Stimulated activated CD8-positive, alpha-beta memory T cell treated with anti-CD3 and anti-CD28 coated beads, Interleukin-4, amount 100 ng/mL, for 48 hours (primary cell): ENCODE results near the gene ZFAND2A.
"Not testable (repeated sequence)": the region's sequence is repeated elsewhere in the genome, so short reads cannot be mapped to it uniquely, and the experiment has no call there.

Experiments
- DNase-seq: peaks from one replicate; pipeline ENCODE4 v3.0.0-alpha.2; 2020

The ZFAND2A gene, protein sequence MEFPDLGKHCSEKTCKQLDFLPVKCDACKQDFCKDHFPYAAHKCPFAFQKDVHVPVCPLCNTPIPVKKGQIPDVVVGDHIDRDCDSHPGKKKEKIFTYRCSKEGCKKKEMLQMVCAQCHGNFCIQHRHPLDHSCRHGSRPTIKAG

DNA sequence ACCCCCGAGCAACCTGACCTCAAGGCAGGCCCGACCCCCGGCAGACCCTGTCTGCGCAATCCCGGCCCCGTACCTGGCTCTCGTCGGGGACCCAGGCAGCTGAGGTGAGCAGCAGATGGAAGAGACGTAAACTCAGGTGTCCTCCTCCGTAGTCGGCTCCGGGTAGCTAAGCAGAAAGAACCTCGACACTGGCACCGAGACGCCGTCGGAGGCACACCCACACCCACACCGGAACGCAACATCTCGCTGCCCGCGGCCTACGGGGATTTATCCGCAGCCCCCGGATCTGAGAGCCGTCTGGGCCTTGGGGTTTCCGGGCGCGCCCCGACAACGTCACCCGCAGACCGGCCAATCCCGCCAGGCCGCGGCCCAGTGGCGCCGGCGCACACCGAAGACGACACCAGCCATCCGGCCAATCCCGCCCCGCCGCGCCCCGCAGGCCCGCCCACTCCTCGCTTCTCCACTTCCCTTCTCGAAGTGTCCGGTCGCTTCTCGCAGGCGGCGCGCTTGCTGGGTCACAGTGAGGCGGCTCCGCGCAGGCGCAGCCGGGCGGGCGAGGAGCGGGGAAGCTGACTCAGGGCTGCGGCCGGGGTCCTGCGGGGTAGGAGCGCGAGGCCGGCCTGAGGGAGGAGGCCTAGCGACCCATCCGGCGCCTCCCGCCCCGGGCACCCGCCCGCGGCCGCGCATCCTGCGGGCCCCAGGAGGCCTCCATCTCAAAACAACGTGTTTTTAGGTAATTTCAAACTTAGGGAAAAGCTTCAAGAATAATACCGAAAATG lies at the start of gene ZFAND2A:
ZFAND2A (minus strand) TSS at position 306 of the 779 bp plus-strand sequence. CDS start 1,984 bp downstream, outside the sequence.
- peak; percentile 100 for DNase-seq

- no peak for DNase-seq
Measured at GRCh38 chr7:1209097-1209496, 49.1 kb upstream of the ZFAND2A start.

GRCh38 chr7:1205742-1206141 lies 45.7 kb upstream of the ZFAND2A start:
- DNase-seq = not testable (repeated sequence)

DNA sequence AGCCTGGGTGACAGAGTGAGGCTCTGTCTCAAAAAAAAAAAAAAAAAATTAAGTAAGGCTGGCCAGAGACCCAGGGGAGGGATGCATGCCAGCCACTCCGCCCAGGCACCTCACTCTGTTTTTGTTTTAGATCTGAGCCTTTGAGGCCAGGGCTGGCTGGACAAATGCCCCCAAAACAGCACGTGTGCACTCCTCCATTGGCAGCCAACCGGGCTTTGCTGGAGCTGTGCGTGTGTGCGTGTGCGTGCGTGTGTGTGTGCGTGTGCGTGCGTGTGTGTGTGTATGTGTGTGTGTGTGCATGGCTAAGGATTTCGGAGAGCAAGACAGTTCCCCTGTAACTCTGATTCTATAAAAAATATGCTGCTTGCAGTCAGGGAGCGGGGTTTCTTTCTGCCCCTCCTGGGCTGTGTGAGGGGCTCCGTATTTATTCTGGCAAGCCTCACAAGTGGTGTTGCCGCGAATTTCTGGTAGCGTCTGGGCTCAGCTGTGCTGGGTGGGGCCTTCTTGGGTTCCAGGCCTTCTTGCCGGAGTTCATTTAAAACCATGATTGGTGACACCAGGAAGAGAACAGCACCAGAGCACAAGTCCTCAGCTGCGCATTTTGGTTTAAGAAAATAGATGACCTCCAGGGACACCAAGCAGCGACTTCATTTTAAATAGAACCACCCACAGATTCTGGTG lies 44.6 kb upstream of the ZFAND2A start:
- no peak for DNase-seq

- DNase-seq = not testable (repeated sequence)
Measured at GRCh38 chr7:1202914-1203313, 42.9 kb upstream of the ZFAND2A start.

GRCh38 chr7:1201916-1202315 lies 41.9 kb upstream of the ZFAND2A start:
- no peak for DNase-seq

GRCh38 chr7:1200045-1200444 lies 40.0 kb upstream of the ZFAND2A start:
- DNase-seq = no peak

- no peak for DNase-seq
Measured at GRCh38 chr7:1197997-1198625, 38.1 kb upstream of the ZFAND2A start.

DNA sequence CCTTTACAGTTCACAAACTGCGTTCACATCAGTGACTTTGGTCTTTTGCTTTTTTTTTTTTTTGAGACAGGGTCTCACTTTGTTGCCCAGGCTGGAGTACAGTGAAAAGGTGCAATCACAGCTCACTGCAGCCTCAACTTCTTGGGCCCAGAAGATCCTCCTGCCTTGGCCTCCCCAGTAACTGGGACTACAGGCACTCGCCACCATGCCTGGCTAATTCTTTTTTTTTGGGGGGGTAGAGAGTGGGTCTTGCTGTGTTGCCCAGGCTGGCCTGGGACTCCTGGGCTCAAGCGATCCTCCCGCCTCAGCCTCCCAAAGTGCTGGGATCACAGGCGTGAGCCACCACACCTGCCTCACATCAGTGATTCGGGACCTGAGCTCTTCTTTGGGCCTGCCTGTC lies 37.0 kb upstream of the ZFAND2A start:
- no peak for DNase-seq

GRCh38 chr7:1196441-1196840 lies 36.4 kb upstream of the ZFAND2A start:
- not testable (repeated sequence) for DNase-seq

DNA sequence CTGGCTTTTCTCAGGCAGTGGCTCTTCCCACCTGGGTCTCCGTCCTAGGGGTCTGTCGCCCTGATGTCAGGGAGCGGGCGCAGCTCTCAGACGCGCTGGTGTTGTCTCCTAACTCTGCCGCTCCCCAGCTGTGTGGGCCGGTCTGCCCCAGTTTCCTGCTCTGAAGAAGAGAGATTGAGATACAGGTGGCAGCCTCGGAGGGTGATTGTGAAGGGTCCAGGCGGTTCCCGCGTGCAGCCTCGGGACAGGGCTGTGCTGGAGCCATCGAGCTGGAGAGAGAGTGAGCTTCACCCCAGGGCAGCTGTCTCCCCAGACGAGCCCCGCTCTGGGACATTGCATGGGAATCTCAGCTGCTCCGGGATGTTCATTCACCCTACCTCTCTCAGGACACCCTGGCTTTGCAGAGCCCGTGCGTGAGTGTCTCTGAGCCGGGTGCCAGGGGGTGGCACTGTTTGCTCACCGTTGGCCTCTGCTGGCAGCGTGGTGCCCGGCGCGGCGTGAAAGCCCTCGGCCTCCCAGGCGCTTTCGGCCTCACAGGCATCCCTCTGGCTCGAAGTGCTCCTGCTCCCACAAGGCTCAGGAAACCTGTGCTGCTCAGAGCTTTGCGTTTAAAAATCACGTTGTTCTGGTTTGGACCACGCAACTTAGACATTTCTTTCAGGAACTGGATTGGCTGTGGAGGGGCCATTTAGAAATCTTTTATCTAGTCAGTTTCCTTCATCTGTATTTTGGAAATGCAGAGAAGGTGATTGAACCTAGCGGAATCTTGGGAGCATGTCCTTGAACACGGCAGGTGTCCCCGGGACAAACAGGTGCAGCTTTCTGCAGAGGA lies 33.8 kb upstream of the ZFAND2A start:
- DNase-seq = peak; percentile 57

DNA sequence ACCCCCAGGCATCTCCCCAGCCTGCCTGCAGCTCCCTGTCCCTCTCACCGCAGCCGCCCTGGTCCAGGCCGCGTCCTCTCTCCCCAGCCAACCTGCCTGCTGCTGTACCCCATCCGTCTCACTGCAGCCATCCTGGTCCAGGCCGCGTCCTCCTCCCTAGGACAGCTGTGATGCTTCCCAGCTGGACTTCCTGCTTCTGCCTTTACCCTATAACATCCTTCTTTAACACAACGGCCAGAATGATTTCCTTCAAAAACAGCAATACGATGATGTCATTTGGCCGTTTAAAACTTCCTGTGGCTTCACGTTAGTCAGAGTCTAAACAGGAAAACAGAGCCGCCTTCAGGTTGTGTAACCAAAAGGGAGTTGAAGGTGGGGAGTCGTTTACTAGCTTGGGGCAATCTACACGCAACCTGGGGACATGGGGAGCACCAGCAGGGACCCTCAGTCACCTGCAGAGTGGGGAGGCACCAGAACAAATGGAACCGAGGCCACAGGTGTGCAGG lies 32.2 kb upstream of the ZFAND2A start:
- DNase-seq = no peak

GRCh38 chr7:1189986-1190772 lies 30.2 kb upstream of the ZFAND2A start:
- DNase-seq = no peak

- no peak for DNase-seq
Measured at GRCh38 chr7:1188720-1189294, 28.8 kb upstream of the ZFAND2A start.

DNA sequence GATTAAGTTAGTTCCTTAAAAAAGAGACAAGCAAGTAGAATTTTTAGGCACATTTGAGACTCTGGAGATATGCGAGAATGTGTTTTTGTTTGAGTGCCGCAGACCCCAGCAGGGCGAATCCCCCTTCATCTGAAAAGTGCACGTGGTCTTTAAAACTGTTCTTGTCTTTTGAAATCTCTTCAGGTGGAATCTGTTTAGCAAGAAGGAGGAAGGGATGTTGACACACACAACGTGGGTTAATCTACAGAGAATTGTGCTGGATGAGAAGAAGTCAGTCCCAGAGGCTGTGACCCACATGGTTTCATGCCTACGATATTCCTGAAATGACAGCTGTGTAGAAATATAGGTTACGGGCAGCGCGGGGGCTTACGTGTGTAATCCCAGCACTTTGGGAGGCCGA lies 27.1 kb upstream of the ZFAND2A start:
- DNase-seq = no peak

- no peak for DNase-seq
Measured at GRCh38 chr7:1181640-1182039, 21.6 kb upstream of the ZFAND2A start.

DNA sequence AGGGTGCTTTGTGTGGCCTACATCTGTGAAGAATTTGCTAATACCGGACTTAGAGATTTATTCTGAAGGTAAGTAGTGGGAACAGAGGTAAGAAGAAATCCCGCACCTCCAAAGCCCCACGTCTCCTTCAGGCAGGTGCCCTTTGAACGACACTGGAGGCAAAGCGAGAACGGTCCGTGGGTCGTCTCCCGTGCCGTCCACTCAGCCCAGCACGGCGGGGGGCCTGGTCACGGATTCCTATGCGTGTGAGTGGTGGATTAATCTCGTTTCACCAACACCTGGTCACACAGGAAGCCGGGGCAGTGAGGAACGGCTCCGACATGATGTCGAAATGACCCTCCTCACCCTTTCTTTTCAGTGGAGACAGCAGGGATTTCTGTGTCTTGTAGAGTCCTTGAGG lies 21.0 kb upstream of the ZFAND2A start:
- no peak for DNase-seq

DNA sequence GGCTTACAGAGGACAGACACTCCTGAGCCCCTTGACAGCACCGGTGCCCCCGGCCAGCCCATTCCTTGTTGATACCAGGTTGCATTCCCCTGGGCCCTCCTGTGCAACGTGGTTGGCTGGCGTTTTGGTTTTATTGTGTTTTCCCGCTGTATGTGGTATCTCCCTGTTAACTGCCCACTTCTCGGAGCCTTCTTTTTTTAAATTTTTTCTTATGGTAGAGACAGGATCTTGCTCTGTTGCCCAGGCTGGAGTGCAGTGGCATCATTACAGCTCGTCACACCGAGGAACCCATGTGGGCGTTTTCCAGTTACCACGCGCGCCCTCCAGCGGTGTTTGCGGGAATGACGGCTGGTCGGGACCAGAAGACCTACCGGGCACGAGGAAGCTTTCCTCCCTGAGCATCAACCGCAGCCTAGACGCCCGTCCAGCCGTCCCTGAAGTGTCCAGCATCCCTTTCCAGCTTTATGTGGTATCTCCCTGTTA lies 16.9 kb upstream of the ZFAND2A start:
- DNase-seq = peak; percentile 98

DNA sequence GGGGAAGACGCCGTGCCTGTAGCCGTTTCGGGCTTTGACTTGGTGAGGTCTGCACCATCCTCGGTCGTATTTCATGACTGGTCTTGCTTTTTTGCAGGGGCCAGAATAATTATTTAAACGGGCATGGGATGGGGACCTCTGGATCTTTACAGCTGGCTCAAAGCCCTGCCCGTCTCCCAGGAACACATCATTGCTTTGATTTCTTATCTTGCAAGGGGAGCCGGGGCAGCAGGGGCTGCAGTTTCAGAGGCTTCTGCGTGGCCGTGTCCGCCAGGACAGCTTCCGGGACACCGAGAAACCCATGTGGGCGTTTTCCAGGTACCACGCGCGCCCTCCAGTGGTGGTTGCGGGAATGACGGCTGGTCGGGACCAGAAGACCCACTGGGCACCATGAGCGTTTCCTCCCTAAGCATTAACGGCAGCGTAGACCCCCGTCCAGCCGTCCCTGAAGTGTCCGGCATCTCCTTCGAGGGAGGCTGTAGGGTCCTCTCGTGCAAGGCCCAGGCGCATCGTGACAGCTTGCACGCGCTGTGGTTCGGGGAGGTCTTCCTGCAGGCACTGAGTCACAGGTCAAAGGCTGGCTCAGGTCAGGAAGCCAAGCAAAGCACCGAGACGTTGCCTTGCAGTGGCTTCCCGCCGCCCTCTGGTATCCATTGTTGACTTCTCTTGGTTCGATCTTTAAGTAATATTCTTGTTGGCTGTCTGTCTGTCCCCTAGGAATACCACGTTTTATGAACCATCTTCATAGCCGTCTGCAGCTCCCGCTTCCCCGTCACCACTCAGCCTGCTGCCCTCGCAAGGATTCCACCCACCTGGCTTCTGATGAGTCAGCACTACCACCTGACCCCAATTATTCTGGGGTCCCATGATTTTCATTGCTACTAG lies 16.2 kb upstream of the ZFAND2A start:
- peak; percentile 99 for DNase-seq

- DNase-seq = no peak
Measured at GRCh38 chr7:1175597-1175966, 15.6 kb upstream of the ZFAND2A start.
